ENCODE measurements around the gene YRDC.

DNA sequence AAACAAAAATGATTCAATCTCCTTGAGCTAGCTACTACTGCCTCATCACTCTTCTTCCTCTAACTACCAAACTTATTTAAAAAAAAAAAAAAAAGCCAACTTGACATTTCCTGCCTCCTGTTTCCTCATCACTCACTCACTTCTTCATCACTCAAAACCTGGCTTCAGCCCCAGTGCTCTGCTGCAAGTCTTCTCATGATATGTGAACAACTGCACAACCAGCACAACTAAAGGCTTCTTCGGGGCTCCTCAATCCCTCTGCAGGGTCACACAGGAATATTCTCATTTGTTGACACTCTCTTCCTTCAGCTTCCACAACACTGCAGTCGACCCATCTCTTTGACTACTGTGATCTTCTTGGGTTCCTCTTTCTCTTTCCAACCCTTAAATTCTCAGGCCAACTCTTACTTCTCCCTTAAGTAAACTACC is 43.8 kb upstream of the YRDC start:
- TF ChIP-seq KDM5B (IDR thresholded peaks at IDR 0.05; ENCODE audit: insufficient replicate concordance, low read depth, low read length) = no peak
- TF ChIP-seq ZZZ3 (IDR thresholded peaks at IDR 0.05) = no peak
- no peak for TF ChIP-seq RBM39 (optimal IDR thresholded peaks at IDR 0.05; ENCODE audit: low read depth, low read length)
- TF ChIP-seq, protein P1, sequence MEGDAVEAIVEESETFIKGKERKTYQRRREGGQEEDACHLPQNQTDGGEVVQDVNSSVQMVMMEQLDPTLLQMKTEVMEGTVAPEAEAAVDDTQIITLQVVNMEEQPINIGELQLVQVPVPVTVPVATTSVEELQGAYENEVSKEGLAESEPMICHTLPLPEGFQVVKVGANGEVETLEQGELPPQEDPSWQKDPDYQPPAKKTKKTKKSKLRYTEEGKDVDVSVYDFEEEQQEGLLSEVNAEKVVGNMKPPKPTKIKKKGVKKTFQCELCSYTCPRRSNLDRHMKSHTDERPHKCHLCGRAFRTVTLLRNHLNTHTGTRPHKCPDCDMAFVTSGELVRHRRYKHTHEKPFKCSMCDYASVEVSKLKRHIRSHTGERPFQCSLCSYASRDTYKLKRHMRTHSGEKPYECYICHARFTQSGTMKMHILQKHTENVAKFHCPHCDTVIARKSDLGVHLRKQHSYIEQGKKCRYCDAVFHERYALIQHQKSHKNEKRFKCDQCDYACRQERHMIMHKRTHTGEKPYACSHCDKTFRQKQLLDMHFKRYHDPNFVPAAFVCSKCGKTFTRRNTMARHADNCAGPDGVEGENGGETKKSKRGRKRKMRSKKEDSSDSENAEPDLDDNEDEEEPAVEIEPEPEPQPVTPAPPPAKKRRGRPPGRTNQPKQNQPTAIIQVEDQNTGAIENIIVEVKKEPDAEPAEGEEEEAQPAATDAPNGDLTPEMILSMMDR (IDR thresholded peaks at IDR 0.05 in 2 of 3, conservative IDR thresholded peaks at IDR 0.05 in 1 of 3; ENCODE audit: insufficient read depth in 2 of 3, low read depth in 1 of 3, low read length in 3 of 3) = no peak
- no peak for TF ChIP-seq SMAD1 (IDR thresholded peaks at IDR 0.05; ENCODE audit: low read depth, low read length, partially characterized antibody)
- no peak for TF ChIP-seq PHB (CRISPR knock-in tag; IDR thresholded peaks at IDR 0.05)
- no peak for TF ChIP-seq MAFF (IDR thresholded peaks at IDR 0.05; ENCODE audit: low read length)
- no peak for TF ChIP-seq JUND (IDR thresholded peaks at IDR 0.05; ENCODE audit: borderline replicate concordance, low read depth, low read length)
- TF ChIP-seq JUND (tag; IDR thresholded peaks at IDR 0.05; ENCODE audit: borderline replicate concordance, low read depth, low read length) = no peak
- TF ChIP-seq ZBTB17 (CRISPR knock-in tag; IDR thresholded peaks at IDR 0.05) = no peak
- no peak for TF ChIP-seq MTA2 (IDR thresholded peaks at IDR 0.05; ENCODE audit: low read depth)
- no peak for TF ChIP-seq NFYB (IDR thresholded peaks at IDR 0.05; ENCODE audit: extremely low read depth, insufficient read length)
- TF ChIP-seq, protein P2, sequence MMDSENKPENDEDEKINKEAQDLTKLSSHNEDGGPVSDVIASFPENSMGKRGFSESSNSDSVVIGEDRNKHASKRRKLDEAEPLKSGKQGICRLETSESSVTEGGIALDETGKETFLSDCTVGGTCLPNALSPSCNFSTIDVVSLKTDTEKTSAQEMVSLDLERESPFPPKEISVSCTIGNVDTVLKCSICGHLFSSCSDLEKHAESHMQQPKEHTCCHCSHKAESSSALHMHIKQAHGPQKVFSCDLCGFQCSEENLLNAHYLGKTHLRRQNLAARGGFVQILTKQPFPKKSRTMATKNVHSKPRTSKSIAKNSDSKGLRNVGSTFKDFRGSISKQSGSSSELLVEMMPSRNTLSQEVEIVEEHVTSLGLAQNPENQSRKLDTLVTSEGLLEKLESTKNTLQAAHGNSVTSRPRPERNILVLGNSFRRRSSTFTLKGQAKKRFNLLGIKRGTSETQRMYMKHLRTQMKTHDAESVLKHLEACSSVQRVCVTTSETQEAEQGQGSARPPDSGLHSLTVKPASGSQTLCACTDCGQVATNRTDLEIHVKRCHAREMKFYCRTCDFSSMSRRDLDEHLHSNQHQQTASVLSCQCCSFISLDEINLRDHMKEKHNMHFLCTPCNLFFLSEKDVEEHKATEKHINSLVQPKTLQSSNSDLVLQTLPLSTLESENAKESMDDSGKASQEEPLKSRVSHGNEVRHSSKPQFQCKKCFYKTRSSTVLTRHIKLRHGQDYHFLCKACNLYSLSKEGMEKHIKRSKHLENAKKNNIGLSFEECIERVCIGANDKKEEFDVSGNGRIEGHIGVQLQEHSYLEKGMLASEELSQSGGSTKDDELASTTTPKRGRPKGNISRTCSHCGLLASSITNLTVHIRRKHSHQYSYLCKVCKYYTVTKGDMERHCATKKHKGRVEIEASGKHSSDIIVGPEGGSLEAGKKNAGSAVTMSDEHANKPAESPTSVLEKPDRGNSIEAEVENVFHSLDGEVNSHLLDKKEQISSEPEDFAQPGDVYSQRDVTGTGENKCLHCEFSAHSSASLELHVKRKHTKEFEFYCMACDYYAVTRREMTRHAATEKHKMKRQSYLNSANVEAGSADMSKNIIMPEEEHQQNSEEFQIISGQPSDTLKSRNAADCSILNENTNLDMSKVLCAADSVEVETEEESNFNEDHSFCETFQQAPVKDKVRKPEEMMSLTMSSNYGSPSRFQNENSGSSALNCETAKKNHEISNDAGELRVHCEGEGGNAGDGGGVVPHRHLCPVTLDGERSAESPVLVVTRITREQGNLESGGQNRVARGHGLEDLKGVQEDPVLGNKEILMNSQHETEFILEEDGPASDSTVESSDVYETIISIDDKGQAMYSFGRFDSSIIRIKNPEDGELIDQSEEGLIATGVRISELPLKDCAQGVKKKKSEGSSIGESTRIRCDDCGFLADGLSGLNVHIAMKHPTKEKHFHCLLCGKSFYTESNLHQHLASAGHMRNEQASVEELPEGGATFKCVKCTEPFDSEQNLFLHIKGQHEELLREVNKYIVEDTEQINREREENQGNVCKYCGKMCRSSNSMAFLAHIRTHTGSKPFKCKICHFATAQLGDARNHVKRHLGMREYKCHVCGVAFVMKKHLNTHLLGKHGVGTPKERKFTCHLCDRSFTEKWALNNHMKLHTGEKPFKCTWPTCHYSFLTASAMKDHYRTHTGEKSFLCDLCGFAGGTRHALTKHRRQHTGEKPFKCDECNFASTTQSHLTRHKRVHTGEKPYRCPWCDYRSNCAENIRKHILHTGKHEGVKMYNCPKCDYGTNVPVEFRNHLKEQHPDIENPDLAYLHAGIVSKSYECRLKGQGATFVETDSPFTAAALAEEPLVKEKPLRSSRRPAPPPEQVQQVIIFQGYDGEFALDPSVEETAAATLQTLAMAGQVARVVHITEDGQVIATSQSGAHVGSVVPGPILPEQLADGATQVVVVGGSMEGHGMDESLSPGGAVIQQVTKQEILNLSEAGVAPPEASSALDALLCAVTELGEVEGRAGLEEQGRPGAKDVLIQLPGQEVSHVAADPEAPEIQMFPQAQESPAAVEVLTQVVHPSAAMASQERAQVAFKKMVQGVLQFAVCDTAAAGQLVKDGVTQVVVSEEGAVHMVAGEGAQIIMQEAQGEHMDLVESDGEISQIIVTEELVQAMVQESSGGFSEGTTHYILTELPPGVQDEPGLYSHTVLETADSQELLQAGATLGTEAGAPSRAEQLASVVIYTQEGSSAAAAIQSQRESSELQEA (IDR thresholded peaks at IDR 0.05; ENCODE audit: low read depth) = no peak
- no peak for TF ChIP-seq EP300 (IDR thresholded peaks at IDR 0.05; ENCODE audit: low read length)
